Adrenal gland (tissue), 12 donors: Measurements from ENCODE around the gene SDC3. TPM values are rescaled to one million over a fixed set of nuclear protein-coding genes. Genes with fewer than 3 reads are reported as not detected.

Source experiments
- DNase-seq, 7 donors: peaks; one replicate each; pipeline ENCODE4 v3.0.0-alpha.2; 2019 to 2020
- H3K27ac ChIP-seq, 5 donors: fragments of 200-600 bp; sonication (generic) in 4 of 5; 1 replicate in 3 of 5; 2 replicates in 2 of 5; pipeline versions ENCODE4 v1.5.1 to v1.8.0; 2016 to 2020; ENCODE audit warnings: mild to moderate bottlenecking in 1 of 5
- H3K27me3 ChIP-seq: fragments of 200-600 bp; 2 replicates; pipeline ENCODE4 v1.8.0; 2021
- H3K36me3 ChIP-seq, 2 donors: fragments of 200-600 bp; replicated peaks in 1 of 2; 1 replicate in 1 of 2; 2 replicates in 1 of 2; pipeline versions ENCODE4 v1.5.1 to v1.8.0; 2018 to 2022
- H3K4me1 ChIP-seq, 2 donors: fragments of 200-600 bp; replicated peaks in 1 of 2; 1 replicate in 1 of 2; 2 replicates in 1 of 2; pipeline versions ENCODE4 v1.5.1 to v1.8.0; 2018 to 2021
- H3K4me3 ChIP-seq, 4 donors: fragments of 200-600 bp; sonication (generic) in 3 of 4; one replicate each; pipeline ENCODE4 v1.5.1; 2016 to 2018
- H3K9me3 ChIP-seq, 3 donors: fragments of 200-600 bp; sonication (generic) in 1 of 3; replicated peaks in 1 of 3; 1 replicate in 2 of 3; 2 replicates in 1 of 3; pipeline versions ENCODE4 v1.5.1 to v1.8.0; 2016 to 2021
- POLR2A ChIP-seq, 2 donors: fragments of 450-650 bp; IDR thresholded peaks; one replicate each; pipeline ENCODE4 v1.6.1; 2017; ENCODE audit warnings: antibody characterized with exemption in 2 of 2, mild to moderate bottlenecking in 2 of 2, moderate library complexity in 1 of 2
- WGBS, 4 donors: extraction: QIAGEN DNeasy Blood & Tissue Kit in 2 of 4; methylation state at CpG; one replicate each; pipeline versions ENCODE4 v1.1.5 to v1.1.7; 2013 to 2017; 5-methylcytosine and 5-hydroxymethylcytosine counted together
- intact Hi-C, 2 donors: fragments of 100-400 bp; cut with DNase I; formaldehyde crosslinking; loops; one replicate each; pipeline versions ENCODE4 v1.14.1 to v1.15.0; 2022 to 2023
- polyA plus RNA-seq, 3 donors: library from polyadenylated mRNA; stranded (reverse); fragments of 200-250 nt in 2 of 3; fragments of 350-450 nt in 1 of 3; fragmentation: Illumina TruSeq in 1 of 3; extraction: RNeasy Lipid Tissue Mini Kit (QIAGEN cat#74804) in 1 of 3; gene quantifications; one replicate each; pipeline ENCODE4 v1.2.3, GENCODE V29; 2013 to 2014
- total RNA-seq, 9 donors: library from RNA; depleted of rRNA in 4 of 9; stranded (reverse); fragments of >200 nt in 4 of 9; fragments of 120-200 nt in 1 of 9; fragmentation: NEBNext Ultra II Directional in 1 of 9; extraction: Animal tissue kit (Norgen Biotek cat#: 25700) in 1 of 9; gene quantifications; one replicate each; pipeline versions ENCODE4 v1.1.0 to v1.2.4, GENCODE V29; 2013 to 2023
- TF ChIP-seq, protein P1 (sequence below), 6 experiments: fragments of 450-650 bp in 4 of 6; fragments of 200-600 bp in 2 of 6; sonication (generic) in 1 of 6; IDR thresholded peaks; 1 replicate in 5 of 6; 2 replicates in 1 of 6; pipeline versions ENCODE4 v1.5.1 to v1.8.0; 2016 to 2021; ENCODE audit warnings: antibody characterized with exemption in 6 of 6, mild to moderate bottlenecking in 2 of 6, moderate library complexity in 1 of 6
- donor health status: healthy with polysubstance abuse.
- donor health status: Bipolar disorder and iron deficiency.
- donor health status: DM: yes; HTN: yes; CAD: no.
- donor health status: DM: no; HTN: no; CAD: no.
- donor health status: DM: no; HTN: no; CAD: no.
- donor health status: DM: yes; HTN: yes; CAD: no.

SDC3 gene
- total and polyA plus RNA-seq, 12 donors: 40.1 to 536 (median 188) TPM

DNA sequence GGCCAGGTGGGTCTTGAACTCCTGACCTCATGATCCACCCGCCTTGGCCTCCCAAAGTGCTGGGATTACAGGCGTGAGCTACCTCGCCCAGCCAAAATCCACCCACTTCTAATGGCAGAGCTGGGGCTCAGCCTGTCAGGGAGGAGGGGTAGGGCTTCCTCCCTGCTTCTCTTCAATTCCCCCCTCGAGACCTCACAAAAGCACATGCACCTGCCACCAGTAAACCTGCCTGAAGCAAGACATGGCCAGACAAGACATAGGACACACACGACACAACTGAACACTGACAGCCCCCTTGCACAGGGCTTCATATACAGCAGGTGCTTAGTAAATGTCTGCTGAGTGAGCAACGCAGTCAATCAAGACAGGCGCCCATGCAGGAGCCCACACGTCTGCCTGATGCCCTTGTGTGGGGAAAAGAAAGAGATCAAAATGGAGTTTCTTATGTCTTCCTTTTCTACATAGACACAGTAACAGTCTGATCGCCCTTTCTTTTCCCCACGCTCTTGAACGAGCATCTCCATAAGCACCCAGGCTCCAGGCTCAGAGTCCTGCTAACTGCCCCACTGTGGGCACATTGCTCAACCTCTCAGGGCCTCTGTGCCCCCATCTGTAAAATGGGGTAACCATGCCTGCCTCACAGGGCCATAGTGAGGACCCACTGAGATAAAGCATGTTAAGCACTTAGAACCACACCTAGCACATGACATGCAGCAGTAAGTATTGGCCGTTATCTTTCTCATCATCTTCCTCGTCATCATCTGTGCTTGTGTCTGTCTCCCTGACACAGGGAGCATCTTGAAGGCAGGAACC, 8.8 kb downstream of the SDC3 start:
- Histone ChIP-seq H3K4me1 (peaks cover 47 to 61% of the 10 kb centered on the region in 2 donors), H3K27me3 (no peaks in the 10 kb centered on the region), H3K4me3 (no peak overlapping the region), H3K9me3 (no peaks in the 10 kb centered on the region), H3K36me3 (no peaks in the 10 kb centered on the region), H3K27ac (peak overlapping the region in 3 of 5 donors; percentile 38 to 62 (median 43))
- intact Hi-C loops: no loop called here
- WGBS, 4 donors: 65 to 73% (median 72%) methylated on average over 10 to 13 of the region's 13 CpGs
- TF ChIP-seq, protein P1, sequence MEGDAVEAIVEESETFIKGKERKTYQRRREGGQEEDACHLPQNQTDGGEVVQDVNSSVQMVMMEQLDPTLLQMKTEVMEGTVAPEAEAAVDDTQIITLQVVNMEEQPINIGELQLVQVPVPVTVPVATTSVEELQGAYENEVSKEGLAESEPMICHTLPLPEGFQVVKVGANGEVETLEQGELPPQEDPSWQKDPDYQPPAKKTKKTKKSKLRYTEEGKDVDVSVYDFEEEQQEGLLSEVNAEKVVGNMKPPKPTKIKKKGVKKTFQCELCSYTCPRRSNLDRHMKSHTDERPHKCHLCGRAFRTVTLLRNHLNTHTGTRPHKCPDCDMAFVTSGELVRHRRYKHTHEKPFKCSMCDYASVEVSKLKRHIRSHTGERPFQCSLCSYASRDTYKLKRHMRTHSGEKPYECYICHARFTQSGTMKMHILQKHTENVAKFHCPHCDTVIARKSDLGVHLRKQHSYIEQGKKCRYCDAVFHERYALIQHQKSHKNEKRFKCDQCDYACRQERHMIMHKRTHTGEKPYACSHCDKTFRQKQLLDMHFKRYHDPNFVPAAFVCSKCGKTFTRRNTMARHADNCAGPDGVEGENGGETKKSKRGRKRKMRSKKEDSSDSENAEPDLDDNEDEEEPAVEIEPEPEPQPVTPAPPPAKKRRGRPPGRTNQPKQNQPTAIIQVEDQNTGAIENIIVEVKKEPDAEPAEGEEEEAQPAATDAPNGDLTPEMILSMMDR (IDR thresholded peaks at IDR 0.05): no peak
- no peak for TF ChIP-seq POLR2A (IDR thresholded peaks at IDR 0.05)
- peak in 1 of 7 donors; percentile 12 for DNase-seq

DNA sequence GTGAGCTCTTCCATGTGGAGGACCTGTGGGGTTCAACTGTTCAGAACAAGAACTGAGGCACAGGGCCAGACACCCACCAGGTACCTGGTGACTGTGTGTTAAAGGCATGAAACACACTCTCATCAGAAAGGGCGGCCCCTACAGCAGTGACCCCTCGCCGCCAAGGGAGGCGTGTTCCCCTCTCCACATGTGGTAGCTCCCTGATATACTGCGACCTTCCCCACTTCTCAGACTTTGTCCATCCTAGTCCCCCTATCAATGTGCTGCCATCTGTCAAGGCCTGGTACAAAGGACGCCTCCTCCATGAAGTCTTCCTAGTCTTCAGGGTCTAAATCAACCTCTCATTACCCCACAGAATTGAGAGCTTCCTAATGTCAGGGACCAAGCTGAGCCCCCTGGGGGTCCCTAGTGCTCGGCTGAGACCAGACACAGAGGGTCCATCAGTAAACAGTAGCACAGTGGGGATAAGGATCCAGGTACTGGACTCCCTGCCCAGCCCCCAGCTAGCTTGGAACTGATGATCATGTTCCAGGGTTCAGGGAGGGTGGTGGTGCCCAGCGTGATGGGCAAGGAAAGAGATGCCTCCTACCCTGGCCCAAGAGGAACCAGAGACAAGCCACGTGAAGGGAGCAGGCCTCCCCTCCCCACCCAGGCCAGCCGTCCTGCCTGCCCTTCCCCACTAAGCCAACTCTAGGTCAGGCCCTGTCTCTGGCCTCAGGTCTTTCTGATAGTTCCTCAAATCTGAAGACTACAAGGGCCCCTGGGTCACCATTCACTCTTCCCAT, 10.3 kb downstream of the SDC3 start:
- H3K4me3 ChIP-seq: no peak overlapping the region
- H3K27me3 ChIP-seq: no peaks in the 10 kb centered on the region
- intact Hi-C loops: no loop called here
- 85 to 88% (median 87%) methylated on average over 7 to 10 of the region's 10 CpGs for WGBS, 4 donors
- no peak for TF ChIP-seq POLR2A (IDR thresholded peaks at IDR 0.05)
- TF ChIP-seq, protein P1 (IDR thresholded peaks at IDR 0.05): no peak
- H3K27ac ChIP-seq: peak overlapping the region in 3 of 5 donors; percentile 43 to 62 (median 62)
- peaks cover 42 to 55% of the 10 kb centered on the region in 2 donors for H3K4me1 ChIP-seq
- peak in 1 of 7 donors; percentile 23 for DNase-seq
- no peaks in the 10 kb centered on the region for H3K9me3 ChIP-seq
- no peaks in the 10 kb centered on the region for H3K36me3 ChIP-seq

DNA sequence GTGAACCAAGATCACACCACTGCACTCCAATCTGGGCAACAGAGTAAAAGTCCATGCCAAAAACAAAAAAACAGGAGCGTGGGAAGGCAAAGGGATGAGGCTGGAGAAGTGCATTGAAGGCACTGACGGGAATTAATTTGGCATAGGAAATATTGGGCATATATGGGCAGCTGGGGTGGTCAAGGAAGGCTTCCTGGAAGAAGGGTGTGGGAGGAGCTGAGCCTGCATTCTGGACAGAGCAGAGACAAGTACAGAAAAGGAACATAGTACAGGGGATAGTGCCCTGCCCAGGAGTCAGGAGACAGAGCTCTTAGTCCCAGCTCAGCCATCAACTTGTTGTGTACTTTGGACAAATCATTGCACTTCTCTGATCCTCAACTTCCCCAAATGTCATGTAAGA, 11.7 kb downstream of the SDC3 start:
- no peaks in the 10 kb centered on the region for H3K9me3 ChIP-seq
- H3K36me3 ChIP-seq: no peaks in the 10 kb centered on the region
- peak overlapping the region in 3 of 5 donors; percentile 27 to 78 (median 62) for H3K27ac ChIP-seq
- no peak for TF ChIP-seq POLR2A (IDR thresholded peaks at IDR 0.05)
- TF ChIP-seq, protein P1 (IDR thresholded peaks at IDR 0.05): no peak
- WGBS, 4 donors: 85 to 95% (median 94%) methylated on average over 2 of the region's 2 CpGs
- H3K27me3 ChIP-seq: no peaks in the 10 kb centered on the region
- intact Hi-C loops: no loop called here
- peaks cover 43 to 54% of the 10 kb centered on the region in 2 donors for H3K4me1 ChIP-seq
- no peak for DNase-seq
- H3K4me3 ChIP-seq: no peak overlapping the region

DNA sequence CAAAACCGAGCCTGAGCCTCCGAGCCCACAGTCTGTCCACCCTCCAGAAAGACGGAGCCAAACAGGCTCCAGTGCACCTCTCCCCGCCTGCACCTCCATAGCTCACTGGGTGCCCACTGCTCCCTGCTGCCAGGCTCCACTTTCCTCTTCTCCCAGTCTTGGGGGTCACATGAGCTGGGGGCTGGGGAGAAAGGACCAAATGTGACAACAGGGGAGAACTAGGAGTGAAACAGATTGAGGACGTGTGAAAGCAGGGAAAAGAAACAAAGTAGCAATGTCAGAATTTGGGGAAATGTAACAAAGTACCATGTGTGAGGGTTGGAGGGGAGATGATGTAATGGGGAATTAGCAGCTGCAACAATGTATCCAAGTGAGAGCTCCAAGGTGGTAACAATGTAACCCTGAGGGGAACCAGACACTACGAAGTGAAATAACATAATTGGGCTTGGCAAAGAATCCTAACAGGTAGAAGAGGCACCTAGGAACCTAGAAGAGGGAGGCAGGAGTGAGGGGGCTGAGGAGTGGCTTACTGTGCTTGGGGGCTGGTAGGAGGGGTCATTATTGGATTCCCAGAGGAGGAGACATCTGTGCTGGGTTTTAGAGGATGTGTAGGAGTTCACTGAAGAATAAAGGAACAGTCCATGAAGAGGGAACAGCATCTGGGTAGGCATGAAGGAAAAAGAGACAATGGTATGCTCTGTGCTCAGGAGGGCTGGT, 12.5 kb downstream of the SDC3 start:
- DNase-seq: no peak
- intact Hi-C loops: no loop called here
- Histone ChIP-seq H3K4me1 (peaks cover 37 to 47% of the 10 kb centered on the region in 2 donors), H3K9me3 (no peaks in the 10 kb centered on the region), H3K27ac (peak overlapping the region in 3 of 5 donors; percentile 62 to 82 (median 78)), H3K27me3 (no peaks in the 10 kb centered on the region), H3K4me3 (no peak overlapping the region), H3K36me3 (no peaks in the 10 kb centered on the region)
- TF ChIP-seq POLR2A (IDR thresholded peaks at IDR 0.05): no peak
- TF ChIP-seq, protein P1 (IDR thresholded peaks at IDR 0.05): no peak
- WGBS, 4 donors: 45 to 54% (median 52%) methylated on average over 6 of the region's 6 CpGs
